ENCODE data around the gene ENTPD6. TPM values are rescaled to one million over a fixed set of nuclear protein-coding genes. Genes with fewer than 3 reads are reported as not detected.

Gene ENTPD6
- total and polyA plus RNA-seq, 10 donors: 23.0 to 49.6 (median 35.6) TPM

Small RNA genes within 50 kb of the gene (small RNA-seq; reads per million reads assigned to genes)
- 0 reads per million in 4 donors for gene AL035252.4
- gene AL121772.2: 0 reads per million in 4 donors
- 0 reads per million in 4 donors for gene RF00019

Other genes starting within 250 kb of the ENTPD6 start
- 100 to 1,000 TPM in 3 of 7 donors, 10 to 100 TPM in 4; 51.4 to 298 (median 95.5) TPM for gene CST7, start 246.4 kb upstream of the ENTPD6 start, total RNA-seq
- gene CST7, start 246.4 kb upstream of the ENTPD6 start, polyA plus RNA-seq: 10 to 100 TPM; 23.1 to 51.6 (median 37.2) TPM
- 100 to 1,000 TPM in 1 of 7 donors, 10 to 100 TPM in 6; 57.9 to 104 (median 78.8) TPM for gene APMAP, start 203.0 kb upstream of the ENTPD6 start, total RNA-seq
- gene APMAP, start 203.0 kb upstream of the ENTPD6 start, polyA plus RNA-seq: 10 to 100 TPM; 26.5 to 36.0 (median 31.5) TPM
- gene ACSS1, start 137.6 kb upstream of the ENTPD6 start, total RNA-seq: 10 to 100 TPM; 34.0 to 50.8 (median 41.3) TPM
- gene ACSS1, start 137.6 kb upstream of the ENTPD6 start, polyA plus RNA-seq: 10 to 100 TPM; 20.3 to 26.8 (median 26.3) TPM
- not detected for gene VSX1, start 113.6 kb upstream of the ENTPD6 start, total RNA-seq
- gene VSX1, start 113.6 kb upstream of the ENTPD6 start, polyA plus RNA-seq: not detected
- gene PYGB, start 52.4 kb downstream of the ENTPD6 start, total RNA-seq: 10 to 100 TPM; 27.0 to 47.8 (median 34.4) TPM
- gene PYGB, start 52.4 kb downstream of the ENTPD6 start, polyA plus RNA-seq: 10 to 100 TPM; 10.5 to 29.4 (median 18.2) TPM
- 10 to 100 TPM; 21.5 to 36.9 (median 26.7) TPM for gene ABHD12, start 195.1 kb downstream of the ENTPD6 start, total RNA-seq
- 10 to 100 TPM; 16.1 to 20.0 (median 19.4) TPM for gene ABHD12, start 195.1 kb downstream of the ENTPD6 start, polyA plus RNA-seq
- gene GINS1, start 212.0 kb downstream of the ENTPD6 start, total RNA-seq: 1 to 10 TPM; 1.4 to 3.9 (median 2.8) TPM
- 1 to 10 TPM in 2 of 3 donors, under 1 TPM in 1; 0.85 to 2.9 (median 2.4) TPM for gene GINS1, start 212.0 kb downstream of the ENTPD6 start, polyA plus RNA-seq

Measured in spleen (tissue), 11 donors.